Motor neuron (in vitro differentiated cells): ENCODE results near the gene TNFRSF13B. TPM values are rescaled to one million over a fixed set of nuclear protein-coding genes. Genes with fewer than 3 reads are reported as not detected.
"Not testable (repeated sequence)": the region's sequence is repeated elsewhere in the genome, so short reads cannot be mapped to it uniquely, and the experiment has no call there.

ENCODE experiments used
- ATAC-seq, 8 experiments: fragments of 200-7000 bp; cut with Tn5 transposase; replicated peaks in 6 of 8; 2 replicates each; pipeline ENCODE4 v1.8.0; 2021; ENCODE audit warnings: mild to moderate bottlenecking in 8 of 8, moderate library complexity in 8 of 8
- H3K27ac ChIP-seq, 2 donors: fragments of 250-450 bp; sonication (Bioruptor Pico); 2 replicates each; pipeline ENCODE4 v1.9.0; 2021; ENCODE audit warnings: antibody characterized with exemption in 2 of 2, mild to moderate bottlenecking in 2 of 2, moderate library complexity in 1 of 2
- H3K4me1 ChIP-seq, 2 donors: fragments of 250-450 bp; sonication (Bioruptor Pico); replicated peaks in 1 of 2; 2 replicates each; pipeline ENCODE4 v1.6.1; 2021; ENCODE audit warnings: antibody characterized with exemption in 2 of 2, mild to moderate bottlenecking in 2 of 2, moderate library complexity in 1 of 2
- H3K4me3 ChIP-seq, 5 donors: fragments of 250-450 bp; sonication (Bioruptor Pico); 2 replicates each; pipeline ENCODE4 v1.9.0; 2021; ENCODE audit warnings: antibody characterized with exemption in 5 of 5, mild to moderate bottlenecking in 5 of 5, moderate library complexity in 4 of 5
- WGBS, 10 experiments: fragments of 450-650 bp; shearing (Covaris generic); methylation state at CpG; one replicate each; pipeline ENCODE4 v1.0.0; 2022; 5-methylcytosine and 5-hydroxymethylcytosine counted together
- in situ Hi-C, 9 experiments: fragments of 400-800 bp; cut with MboI; loops; one replicate each; pipeline ENCODE4 v1.15.0; 2021; ENCODE audit warnings: low sequenced_read_pairs in 9 of 9, low pct_unique_long_range_greater_than_20kb in 2 of 9; ENCODE audit not compliant: unreplicated experiment in 9 of 9
- total RNA-seq, 8 experiments: library from RNA; unstranded; fragments of 300-600 nt; gene quantifications; 2 replicates each; pipeline versions ENCODE4 v1.2.3 to v1.2.4, GENCODE V29; 2022

Gene TNFRSF13B
- total RNA-seq, 8 experiments from 2014 or later = 0.09 to 1.00 (median 0.41) TPM; not detected in 4

DNA sequence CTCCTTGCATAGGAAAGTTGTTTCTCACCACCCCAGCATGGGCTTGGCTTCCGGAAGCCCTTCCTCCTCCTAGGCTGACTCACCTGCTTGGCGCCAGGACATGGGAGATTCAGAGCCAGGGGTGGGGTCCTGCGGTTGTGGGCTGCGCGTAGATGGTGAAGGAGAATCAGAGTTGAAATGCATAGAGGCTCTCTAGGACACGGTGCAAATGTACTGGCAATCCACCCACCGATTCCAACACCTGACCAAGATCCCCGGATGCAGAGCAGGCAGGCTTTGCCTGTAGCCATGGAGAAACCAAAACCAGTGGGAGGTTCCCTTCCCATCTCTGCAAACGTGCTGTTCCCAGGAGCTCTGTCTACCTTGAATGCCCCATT is 42.8 kb upstream of the TNFRSF13B start:
- not testable (repeated sequence) for H3K27ac ChIP-seq, H3K4me3 ChIP-seq, H3K4me1 ChIP-seq
- in situ Hi-C loops = loop anchor here in 1 of 9 experiments (25.0 kb wide), 1 partner anchor 198 kb away; the partner anchor contains the start of gene PLD6
- 10 to 83% (median 60%) methylated on average over 1 to 2 of the region's 9 CpGs; no CpG with 5 or more reads in 5 of the 10 experiments for WGBS, 10 experiments
- peak in 2 of 8 experiments; percentile 28 to 54 for ATAC-seq

DNA sequence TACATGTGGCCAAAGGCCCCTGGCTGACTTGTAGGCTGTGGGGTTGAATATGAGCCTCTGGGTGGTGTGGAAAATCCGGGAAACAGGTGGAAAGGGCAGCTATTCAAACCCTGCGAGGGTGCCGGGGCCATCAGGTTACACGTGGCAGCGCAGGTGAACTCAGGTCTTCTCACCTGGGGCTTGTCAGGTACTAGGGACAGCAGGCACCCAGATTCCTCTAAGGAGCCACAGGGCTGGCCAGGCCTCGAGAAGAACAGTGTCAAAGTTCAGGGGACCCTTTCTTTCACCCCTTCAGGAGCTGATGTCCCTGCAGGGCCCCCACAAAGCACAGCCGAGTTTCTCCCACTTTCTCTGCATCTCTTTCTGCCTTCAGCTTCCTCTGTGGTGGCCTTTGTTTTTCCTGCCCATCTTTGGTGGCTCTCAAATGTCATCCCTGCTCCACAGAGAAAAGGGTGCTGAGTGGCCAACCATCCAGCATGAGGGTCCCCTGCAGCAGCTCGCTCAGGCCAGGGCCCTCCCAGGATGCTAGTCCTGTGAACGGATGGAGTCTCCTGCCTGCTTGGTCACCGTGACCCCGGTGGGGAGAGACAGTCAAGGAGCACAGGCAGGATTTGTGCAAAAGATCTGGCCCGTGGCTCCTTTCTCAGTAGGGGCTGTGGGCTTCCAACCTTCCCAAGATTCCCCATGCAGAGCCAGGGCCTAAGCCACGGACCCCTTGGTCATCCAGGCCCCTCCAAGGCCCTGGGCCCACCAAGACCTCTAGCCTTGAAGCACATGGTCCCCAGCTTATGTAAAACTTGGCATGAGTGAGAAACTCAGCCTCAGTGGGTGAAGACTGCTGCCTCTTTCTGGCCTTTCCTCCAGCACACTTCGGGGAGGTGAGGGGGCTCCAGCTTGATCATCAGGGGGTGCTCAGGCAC is 42.2 kb upstream of the TNFRSF13B start:
- H3K4me3 ChIP-seq, H3K4me1 ChIP-seq, H3K27ac ChIP-seq, ATAC-seq: not testable (repeated sequence)
- in situ Hi-C loops = loop anchor here in 1 of 9 experiments (25.0 kb wide), 1 partner anchor 198 kb away; the partner anchor contains the start of gene PLD6
- 60 to 100% (median 80%) methylated on average over 1 to 4 of the region's 14 CpGs; no CpG with 5 or more reads in 5 of the 10 experiments for WGBS, 10 experiments

DNA sequence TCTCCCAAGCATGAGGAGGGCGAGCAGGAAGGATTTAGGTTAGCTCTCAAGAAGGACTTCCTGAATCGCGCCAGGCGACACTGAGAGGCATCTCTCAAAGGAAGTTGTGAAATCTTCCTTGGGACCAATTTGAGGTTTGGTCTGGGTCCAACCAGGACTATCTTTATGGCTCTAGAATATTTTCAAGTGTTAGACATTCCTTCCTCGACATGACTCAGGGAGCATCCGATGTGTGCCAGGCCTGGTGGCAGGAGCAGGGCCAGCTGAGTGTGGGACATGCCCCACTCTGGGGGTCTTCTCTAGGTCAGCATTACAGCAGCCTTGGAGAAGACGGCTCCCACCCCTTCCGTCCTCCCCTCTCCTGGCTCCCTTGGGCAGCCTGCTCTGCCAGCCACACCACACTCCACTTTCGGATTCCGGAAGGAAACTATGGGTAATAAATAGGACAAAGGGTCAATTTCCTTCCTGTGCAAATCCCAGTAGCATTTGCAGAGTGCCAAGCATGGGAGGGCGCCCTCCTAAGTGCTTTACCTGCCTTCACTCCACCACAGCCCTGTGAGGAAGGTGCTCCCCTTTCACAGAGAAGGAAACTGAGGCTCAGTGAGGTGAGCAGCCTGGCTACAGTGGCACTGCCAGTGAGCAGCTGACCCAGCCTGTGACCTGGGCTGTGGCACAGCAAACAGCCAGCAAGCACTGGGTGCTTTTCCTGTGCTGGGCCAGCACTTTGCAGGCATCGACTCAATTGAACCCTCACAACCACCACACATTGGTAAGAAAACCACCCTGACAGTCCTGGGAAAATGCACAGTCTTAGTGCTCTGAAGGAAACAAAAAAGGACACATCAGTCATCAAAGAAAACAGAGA is 39.4 kb upstream of the TNFRSF13B start:
- in situ Hi-C loops = loop anchor here in 1 of 9 experiments (25.0 kb wide), 1 partner anchor 201 kb away; the partner anchor contains the start of gene PLD6
- not testable (repeated sequence) for H3K4me3 ChIP-seq, H3K4me1 ChIP-seq, H3K27ac ChIP-seq
- peak in 3 of 8 experiments; percentile 9 to 61 (median 49) for ATAC-seq
- WGBS, 10 experiments = no CpG with 5 or more reads among the region's 12 CpGs

DNA sequence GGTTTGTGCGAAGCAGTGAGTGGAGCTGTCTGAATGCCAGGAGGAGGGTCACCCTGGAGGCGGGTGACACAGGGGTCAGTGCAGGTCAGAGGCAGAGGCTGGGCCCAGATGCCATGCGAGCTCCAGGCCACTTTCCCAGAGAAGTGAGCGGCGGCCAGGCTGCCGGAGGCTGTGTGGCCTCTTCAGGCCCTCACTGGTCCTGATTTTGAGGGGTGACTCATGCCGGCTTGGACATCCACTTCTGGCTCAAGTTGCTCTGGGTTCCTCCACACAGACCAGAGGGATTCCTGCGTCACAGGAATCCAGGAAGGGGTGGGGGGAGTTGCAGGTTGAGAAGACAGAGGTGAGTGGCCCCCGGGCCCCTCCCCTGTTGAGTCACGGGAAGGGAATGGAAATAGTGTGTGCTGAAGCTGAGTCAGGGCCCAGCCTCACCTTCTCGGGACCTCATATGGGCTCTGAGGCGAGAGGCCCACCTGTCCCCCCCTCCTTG is 38.7 kb upstream of the TNFRSF13B start:
- in situ Hi-C loops = loop anchor here in 1 of 9 experiments (25.0 kb wide), 1 partner anchor 202 kb away; the partner anchor contains the start of gene PLD6
- peak in 3 of 8 experiments; percentile 42 to 85 (median 72) for ATAC-seq
- not testable (repeated sequence) for H3K4me1 ChIP-seq, H3K4me3 ChIP-seq, H3K27ac ChIP-seq
- WGBS, 10 experiments = no CpG with 5 or more reads among the region's 12 CpGs

DNA sequence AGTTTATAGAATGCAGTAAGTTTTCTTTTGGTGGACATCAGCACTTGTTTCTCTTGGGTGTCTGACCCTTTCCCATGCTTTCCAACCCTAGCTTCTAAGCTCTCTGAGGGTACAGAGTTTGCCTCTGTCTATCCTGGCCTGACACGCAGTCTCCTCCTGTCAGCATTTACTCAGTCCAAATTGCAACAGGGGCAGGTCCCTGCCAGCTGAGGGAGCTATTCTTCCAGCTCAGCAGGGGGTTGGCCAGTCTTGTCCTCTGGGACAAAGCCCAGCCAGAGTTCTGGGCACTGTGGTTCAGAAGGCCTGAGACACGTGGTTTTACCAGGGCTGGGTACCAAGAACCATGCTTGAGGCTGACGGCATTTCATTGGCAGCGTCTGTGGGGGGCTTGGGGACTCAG is 38.1 kb upstream of the TNFRSF13B start:
- H3K4me3 ChIP-seq, H3K27ac ChIP-seq, H3K4me1 ChIP-seq: not testable (repeated sequence)
- peak in 5 of 8 experiments; percentile 47 to 90 (median 53) for ATAC-seq
- WGBS, 10 experiments = no CpG with 5 or more reads among the region's 4 CpGs
- in situ Hi-C loops = loop anchor here in 1 of 9 experiments (25.0 kb wide), 1 partner anchor 202 kb away; the partner anchor contains the start of gene PLD6

GRCh38 chr17:17008621-17009397 is 36.9 kb upstream of the TNFRSF13B start:
- not testable (repeated sequence) for H3K27ac ChIP-seq, H3K4me1 ChIP-seq, ATAC-seq, H3K4me3 ChIP-seq
- 87 to 100% (median 93%) methylated on average over 1 to 3 of the region's 10 CpGs; no CpG with 5 or more reads in 5 of the 10 experiments for WGBS, 10 experiments
- in situ Hi-C loops = loop anchor here in 1 of 9 experiments (25.0 kb wide), 1 partner anchor 203 kb away; the partner anchor contains the start of gene PLD6

DNA sequence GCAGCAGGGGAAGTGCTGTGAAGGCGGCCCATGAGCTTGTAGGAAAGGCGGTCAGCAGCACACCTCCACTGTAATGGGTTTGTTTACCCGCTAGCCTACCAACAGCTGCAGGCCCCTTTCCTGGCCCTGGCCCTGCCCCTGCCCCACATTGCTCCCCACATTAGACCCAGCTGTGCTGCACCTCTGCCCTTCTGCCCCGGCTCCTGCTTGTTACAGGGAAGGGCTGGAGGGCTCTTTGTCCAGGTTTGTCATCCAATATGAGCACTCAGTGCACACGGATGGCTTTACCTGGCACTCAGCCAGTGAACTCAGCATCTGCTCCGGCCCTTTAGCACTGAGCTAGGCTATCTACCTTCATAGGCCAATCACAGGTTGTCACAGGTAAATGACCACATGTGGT is 36.0 kb upstream of the TNFRSF13B start:
- in situ Hi-C loops = loop anchor here in 1 of 9 experiments (25.0 kb wide), 1 partner anchor 204 kb away; the partner anchor contains the start of gene PLD6
- ATAC-seq, H3K4me1 ChIP-seq, H3K27ac ChIP-seq, H3K4me3 ChIP-seq: not testable (repeated sequence)
- WGBS, 10 experiments = no CpG with 5 or more reads among the region's 6 CpGs

DNA sequence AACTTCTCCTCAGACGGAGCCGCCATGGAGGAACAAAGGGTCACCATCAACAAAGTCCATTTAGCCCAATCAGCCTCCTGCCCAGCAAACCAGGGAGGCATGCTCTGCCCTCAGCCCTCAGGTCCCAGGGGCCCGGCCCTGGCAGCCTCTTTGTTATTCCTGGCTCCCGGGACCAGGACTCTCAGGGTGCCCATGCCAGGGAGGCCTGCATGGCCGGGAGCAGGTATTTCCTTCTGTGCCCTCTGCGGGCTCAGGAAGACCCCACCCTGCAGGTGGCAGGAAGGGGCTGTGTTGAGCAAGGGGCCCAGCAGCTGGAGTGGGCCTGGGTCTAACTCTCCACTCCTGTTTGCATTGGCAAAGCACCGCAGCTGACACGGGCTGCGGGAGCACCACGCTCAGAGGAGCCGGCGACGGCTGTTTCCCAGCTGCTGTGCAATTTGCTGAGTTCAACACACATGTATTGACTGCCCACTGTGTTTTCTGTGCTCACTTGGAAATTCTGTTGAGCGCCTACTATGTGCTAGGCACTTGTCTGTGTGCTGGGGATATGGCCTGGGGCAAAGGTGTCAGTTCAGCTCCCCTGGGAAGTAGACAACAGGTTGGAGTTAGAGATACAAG is 33.2 kb upstream of the TNFRSF13B start:
- H3K4me3 ChIP-seq, H3K27ac ChIP-seq, H3K4me1 ChIP-seq, ATAC-seq: not testable (repeated sequence)
- in situ Hi-C loops = loop anchor here in 1 of 9 experiments (25.0 kb wide), 1 partner anchor 207 kb away; the partner anchor contains the start of gene PLD6
- WGBS, 10 experiments = 11% methylated on average over 1 of the region's 14 CpGs; no CpG with 5 or more reads in 9 of the 10 experiments

DNA sequence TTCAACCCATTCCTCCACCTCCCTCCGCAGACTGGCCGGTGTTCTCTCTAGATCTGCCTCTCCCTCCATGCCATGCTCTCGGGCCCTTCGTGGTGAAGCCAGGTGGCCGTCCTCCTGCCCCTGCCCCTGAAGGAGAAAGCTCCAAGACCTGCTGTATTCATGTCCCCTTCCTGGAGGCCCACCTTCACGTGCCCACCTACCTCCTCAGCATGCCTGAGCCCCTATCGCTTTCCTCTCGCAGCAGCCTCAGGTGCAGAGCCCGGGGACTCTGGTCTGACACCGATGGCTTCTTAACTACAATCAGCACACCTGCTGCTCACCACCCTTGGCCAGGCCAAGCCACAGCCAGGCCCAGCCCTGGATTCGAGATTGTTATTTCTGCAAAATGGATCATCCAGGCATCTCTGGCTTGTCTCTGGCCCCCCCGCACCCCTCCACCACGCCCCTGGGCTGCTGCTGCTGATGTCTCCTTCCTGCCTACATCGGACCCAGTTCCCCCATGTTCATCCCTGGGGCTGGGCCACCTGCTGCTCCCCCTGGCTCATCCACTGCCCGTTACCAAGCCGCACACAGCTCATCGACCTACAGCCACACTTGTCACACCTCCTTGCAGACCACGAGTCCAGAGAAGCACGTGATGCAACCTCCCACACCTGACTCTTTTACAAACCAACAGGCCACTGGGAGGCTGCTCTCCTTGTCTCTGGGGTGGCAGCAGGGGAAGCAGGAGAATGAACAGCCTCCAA is 32.5 kb upstream of the TNFRSF13B start:
- Histone ChIP-seq H3K4me1 (peaks cover 0 to 3% of the 10 kb centered on the region in 2 donors), H3K4me3 (no peak overlapping the region), H3K27ac (no peak overlapping the region)
- in situ Hi-C loops = loop anchor here in 1 of 9 experiments (25.0 kb wide), 1 partner anchor 208 kb away; the partner anchor contains the start of gene PLD6
- ATAC-seq = no peak
- 71 to 100% (median 80%) methylated on average over 1 to 7 of the region's 19 CpGs; no CpG with 5 or more reads in 5 of the 10 experiments for WGBS, 10 experiments

DNA sequence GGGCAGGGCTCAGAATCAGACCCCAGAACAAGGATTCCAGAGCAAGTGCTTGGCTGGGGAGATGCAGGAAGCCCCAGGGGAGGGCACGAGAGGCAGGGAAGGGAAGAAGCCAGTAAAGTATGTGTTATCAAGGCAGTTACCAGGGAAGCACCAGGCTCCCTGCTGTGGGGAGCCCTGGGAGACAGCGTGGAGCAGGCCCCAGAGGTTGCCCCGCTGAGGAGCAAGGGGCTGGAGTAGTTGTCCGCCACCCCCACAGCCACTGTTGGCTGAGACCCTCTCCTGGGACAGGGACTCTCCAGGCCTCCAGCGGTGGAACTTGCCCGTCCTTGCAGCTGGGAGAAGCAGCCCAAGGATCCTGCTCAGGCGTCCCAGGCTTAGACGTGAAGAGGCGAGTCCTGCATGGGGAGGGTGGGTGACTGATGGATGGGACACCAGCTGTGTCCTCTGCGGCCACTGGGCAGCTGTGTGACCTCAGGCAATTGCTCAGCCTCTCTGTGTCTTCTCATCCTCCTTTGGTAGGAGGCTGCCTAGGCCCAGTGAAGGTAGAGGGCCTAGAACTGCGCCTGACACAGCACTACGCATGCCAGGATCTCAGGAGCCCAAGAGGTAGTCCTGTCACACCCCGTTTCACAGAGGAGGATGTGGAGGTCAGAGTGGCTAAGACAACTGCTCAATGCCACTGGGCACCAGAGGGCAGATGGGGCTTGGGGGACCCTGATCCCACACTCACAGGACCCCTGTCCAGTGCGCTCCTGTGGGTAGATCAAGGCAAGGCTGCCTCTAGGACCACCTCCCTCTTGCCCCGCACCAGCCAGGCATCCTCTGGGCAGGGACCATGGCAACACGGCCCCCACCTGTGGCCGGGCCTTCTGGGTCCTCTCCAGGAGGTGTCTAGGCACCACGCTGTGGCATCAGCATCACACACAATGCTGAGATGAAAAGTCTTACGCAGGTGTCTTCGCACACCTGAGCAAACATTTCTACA is 31.1 kb upstream of the TNFRSF13B start:
- in situ Hi-C loops = loop anchor here in 1 of 9 experiments (25.0 kb wide), 1 partner anchor 209 kb away; the partner anchor contains the start of gene PLD6
- not testable (repeated sequence) for H3K4me1 ChIP-seq, H3K4me3 ChIP-seq, H3K27ac ChIP-seq
- ATAC-seq = peak in 1 of 8 experiments; percentile 29
- WGBS, 10 experiments = 60 to 100% (median 63%) methylated on average over 1 to 3 of the region's 20 CpGs; no CpG with 5 or more reads in 6 of the 10 experiments
